ENCODE data around the gene LCN6.
"Not testable (repeated sequence)": the region's sequence is repeated elsewhere in the genome, so short reads cannot be mapped to it uniquely, and the experiment has no call there.

The LCN6 gene

GRCh38 chr9:136748201-136748600, at the start of gene LCN6:
Gene LCN6 (minus strand): TSS chr9:136748525. CDS start chr9:136748483, 42 bp downstream.
- no peak for TF ChIP-seq CTCF (IDR thresholded peaks at IDR 0.05; ENCODE audit: borderline replicate concordance, insufficient read depth, low read depth, low read length)
- no peak within 1 kb of the TSS for H3K4me3 ChIP-seq (ENCODE audit: low read depth, low read length)

- H3K4me3 ChIP-seq (ENCODE audit: low read depth, low read length): not testable (repeated sequence)
Observed at GRCh38 chr9:136796775-136797347, 48.5 kb upstream of the LCN6 start.

GRCh38 chr9:136796238-136796774, 48.0 kb upstream of the LCN6 start, which contains the start of gene CCDC183:
Gene CCDC183 (plus strand): TSS chr9:136796338. CDS start chr9:136796398, 60 bp downstream.
- no peak within 1 kb of the TSS for H3K4me3 ChIP-seq (ENCODE audit: low read depth, low read length)
- TF ChIP-seq CTCF (IDR thresholded peaks at IDR 0.05; ENCODE audit: borderline replicate concordance, insufficient read depth, low read depth, low read length): no peak

GRCh38 chr9:136795000-136795348, 46.6 kb upstream of the LCN6 start:
- H3K4me3 ChIP-seq (ENCODE audit: low read depth, low read length): no peak overlapping the region
- no peak for TF ChIP-seq CTCF (IDR thresholded peaks at IDR 0.05; ENCODE audit: borderline replicate concordance, insufficient read depth, low read depth, low read length)

- TF ChIP-seq CTCF (IDR thresholded peaks at IDR 0.05; ENCODE audit: borderline replicate concordance, insufficient read depth, low read depth, low read length): no peak
- no peak overlapping the region for H3K4me3 ChIP-seq (ENCODE audit: low read depth, low read length)
Observed at GRCh38 chr9:136794281-136794999, 46.1 kb upstream of the LCN6 start.

GRCh38 chr9:136793086-136793946, 45.0 kb upstream of the LCN6 start:
- TF ChIP-seq CTCF (IDR thresholded peaks at IDR 0.05; ENCODE audit: borderline replicate concordance, insufficient read depth, low read depth, low read length): no peak
- no peak overlapping the region for H3K4me3 ChIP-seq (ENCODE audit: low read depth, low read length)

- no peak for TF ChIP-seq CTCF (IDR thresholded peaks at IDR 0.05; ENCODE audit: borderline replicate concordance, insufficient read depth, low read depth, low read length)
- peak overlapping the region; percentile 92 for H3K4me3 ChIP-seq (ENCODE audit: low read depth, low read length)
Observed at GRCh38 chr9:136792321-136793085, 44.2 kb upstream of the LCN6 start.

Measured in GM12875 (cell line).